NCI-H748 treated with DMSO at 0.1 percent for 48 hours (cell line): Measurements from ENCODE around the gene ZNF566.
"Not testable (repeated sequence)": the region's sequence is repeated elsewhere in the genome, so short reads cannot be mapped to it uniquely, and the experiment has no call there.

Experiments
- DNase-seq: peaks from one replicate; lab custom pipeline; 2025; lab: John Stamatoyannopoulos, UW

Gene ZNF566

GRCh38 chr19:36489118-36489919, at the start of gene ZNF566:
Gene ZNF566, minus strand, starts transcription at chr19:36489561. Its CDS starts 13,004 bp downstream, at chr19:36476557.
- DNase-seq, result peak; percentile 98

GRCh38 chr19:36528921-36529518, 39.7 kb upstream of the ZNF566 start:
- no peak for DNase-seq

GRCh38 chr19:36528194-36528920, 39.0 kb upstream of the ZNF566 start, which contains the start of gene ZNF260:
Gene ZNF260, minus strand, starts transcription at chr19:36528271. Its CDS starts 13,033 bp downstream, at chr19:36515238.
- peak; percentile 88 for DNase-seq

- no peak for DNase-seq
These were observed 38.5 kb upstream of the ZNF566 start for GRCh38 chr19:36527873-36528193.

- DNase-seq, result no peak
These were observed 38.0 kb upstream of the ZNF566 start for GRCh38 chr19:36527341-36527740.

- DNase-seq, result no peak
These were observed 37.2 kb upstream of the ZNF566 start for GRCh38 chr19:36526581-36526980.

- no peak for DNase-seq
These were observed 35.3 kb upstream of the ZNF566 start for GRCh38 chr19:36524617-36525016.

GRCh38 chr19:36514012-36514612, 24.8 kb upstream of the ZNF566 start:
- no peak for DNase-seq

- DNase-seq, result no peak
These were observed 19.0 kb upstream of the ZNF566 start for GRCh38 chr19:36508325-36508724.

GRCh38 chr19:36501973-36502372, 12.6 kb upstream of the ZNF566 start:
- DNase-seq, result no peak

GRCh38 chr19:36497001-36497400, 7.6 kb upstream of the ZNF566 start:
- DNase-seq, result no peak

GRCh38 chr19:36492689-36493453, 3.5 kb upstream of the ZNF566 start:
- peak; percentile 49 for DNase-seq

- DNase-seq, result not testable (repeated sequence)
These were observed 1.5 kb upstream of the ZNF566 start for GRCh38 chr19:36490846-36491245.

GRCh38 chr19:36489920-36490415, 607 bp upstream of the ZNF566 start:
- peak; percentile 98 for DNase-seq

- peak; percentile 67 for DNase-seq
These were observed 579 bp downstream of the ZNF566 start for GRCh38 chr19:36488846-36489117.

- no peak for DNase-seq
These were observed 1.1 kb downstream of the ZNF566 start for GRCh38 chr19:36488118-36488845.

- no peak for DNase-seq
These were observed 5.7 kb downstream of the ZNF566 start for GRCh38 chr19:36483653-36484052.

GRCh38 chr19:36482876-36483275, 6.5 kb downstream of the ZNF566 start:
- no peak for DNase-seq

- no peak for DNase-seq
These were observed 29.3 kb downstream of the ZNF566 start for GRCh38 chr19:36460046-36460445.

GRCh38 chr19:36456831-36457230, 32.5 kb downstream of the ZNF566 start:
- no peak for DNase-seq

GRCh38 chr19:36449059-36449670, 40.2 kb downstream of the ZNF566 start:
- no peak for DNase-seq
